Mucosa of gallbladder (tissue), 1 donor: ENCODE measurements around the gene TMEM217. TPM values are rescaled to one million over a fixed set of nuclear protein-coding genes. Genes with fewer than 3 reads are reported as not detected.
"Not testable (repeated sequence)": the region's sequence is repeated elsewhere in the genome, so short reads cannot be mapped to it uniquely, and the experiment has no call there.

ENCODE experiments used
- DNase-seq: peaks from one replicate; pipeline ENCODE4 v3.0.0-alpha.2; 2020; ENCODE audit warnings: low spot score
- total RNA-seq: library from RNA; stranded (reverse); gene quantifications from one replicate; pipeline ENCODE4 v1.2.1, GENCODE V29; 2021
- donor health status: DM: no; HTN: no; CAD: no.

The TMEM217 gene
- total RNA-seq, 1 donor from 2014 or later, result 0.55 TPM

DNA sequence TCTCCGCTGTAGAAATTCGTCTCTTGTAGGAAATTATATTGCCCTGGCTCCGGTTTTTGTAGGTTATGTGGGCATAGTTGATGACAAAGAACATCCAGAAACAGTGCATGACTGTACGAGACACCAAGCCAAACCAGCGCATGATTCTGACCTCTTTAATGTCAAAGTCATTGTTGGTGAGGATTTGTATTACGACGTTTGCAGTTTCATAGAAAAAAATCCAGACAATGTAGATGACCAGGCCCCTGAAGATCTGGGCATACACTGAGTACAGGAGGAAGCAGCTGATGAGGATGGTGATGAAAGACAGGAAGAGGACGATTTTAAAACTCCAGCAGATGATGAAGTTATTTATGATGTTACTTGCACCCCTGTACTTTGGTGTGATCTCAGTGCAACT is 39.4 kb downstream of the TMEM217 start:
- DNase-seq, result no peak

DNA sequence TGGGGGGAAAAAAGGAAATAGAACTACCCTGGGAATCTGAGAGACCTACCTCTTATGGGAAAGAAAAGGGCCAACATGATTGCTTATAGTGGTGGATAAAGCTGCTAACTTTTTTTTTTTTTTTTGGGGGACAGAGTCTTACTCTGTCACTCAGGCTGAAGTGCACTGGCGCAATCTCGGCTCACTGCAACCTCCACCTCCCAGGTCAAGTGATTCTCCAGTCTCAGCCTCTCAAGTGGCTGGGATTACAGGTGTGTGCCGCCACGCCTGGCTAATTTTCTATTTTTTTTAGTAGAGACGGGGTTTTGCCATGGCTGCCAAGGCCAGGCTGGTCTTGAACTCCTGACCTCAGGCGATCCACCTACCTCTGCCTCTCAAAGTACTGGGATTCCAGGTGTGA is 39.9 kb downstream of the TMEM217 start:
- no peak for DNase-seq

DNA sequence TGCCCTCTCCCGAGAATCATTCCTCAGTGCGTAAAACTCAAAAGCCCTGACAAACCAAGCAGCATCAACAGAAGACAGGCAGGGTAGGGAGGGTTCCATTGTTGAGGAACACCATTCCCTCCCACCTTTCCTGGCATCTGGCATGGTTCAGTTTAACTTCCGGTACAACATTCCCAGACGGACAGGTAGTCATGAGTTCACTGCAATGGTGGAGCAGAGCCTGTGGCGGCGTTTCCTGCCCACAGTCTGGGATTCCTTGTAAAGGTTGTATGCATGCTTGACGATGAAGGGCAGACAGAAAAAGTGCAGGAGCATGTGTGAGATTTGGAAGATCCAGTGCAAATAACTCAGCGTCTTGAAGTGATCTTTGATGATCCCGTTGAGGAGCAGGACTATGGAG is 45.7 kb downstream of the TMEM217 start:
- DNase-seq, result no peak

DNA sequence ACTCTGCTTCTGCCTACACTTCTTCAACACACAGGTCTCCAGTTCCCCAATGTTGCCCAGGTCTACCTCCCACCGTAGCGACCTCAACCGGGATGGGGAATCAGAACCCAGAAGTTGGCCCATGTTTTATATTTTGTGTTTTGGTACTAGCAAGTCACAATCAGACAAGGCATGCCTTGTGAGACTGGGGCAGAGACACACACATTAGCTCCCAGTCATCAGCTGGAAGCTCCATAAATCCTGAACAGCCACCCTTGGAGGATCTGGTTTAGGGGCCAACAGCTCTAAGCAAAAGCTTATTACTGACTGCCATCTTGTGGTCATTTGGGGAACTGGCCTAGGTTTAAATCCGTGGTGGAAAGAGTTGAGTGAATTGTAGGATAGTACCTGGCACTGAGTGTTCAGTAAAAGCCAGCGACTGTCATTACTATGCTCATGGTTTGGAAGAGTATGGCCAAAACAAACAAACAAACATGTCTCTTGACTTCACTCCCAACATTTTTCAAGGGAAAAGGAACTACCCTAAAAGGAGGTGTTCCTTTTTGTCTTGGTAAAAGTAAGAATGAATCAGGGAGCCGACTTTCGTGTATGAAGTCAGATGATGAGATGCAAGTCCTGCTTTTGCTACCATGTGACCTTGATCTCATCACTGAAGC is 47.5 kb downstream of the TMEM217 start:
- DNase-seq, result peak; percentile 89

DNA sequence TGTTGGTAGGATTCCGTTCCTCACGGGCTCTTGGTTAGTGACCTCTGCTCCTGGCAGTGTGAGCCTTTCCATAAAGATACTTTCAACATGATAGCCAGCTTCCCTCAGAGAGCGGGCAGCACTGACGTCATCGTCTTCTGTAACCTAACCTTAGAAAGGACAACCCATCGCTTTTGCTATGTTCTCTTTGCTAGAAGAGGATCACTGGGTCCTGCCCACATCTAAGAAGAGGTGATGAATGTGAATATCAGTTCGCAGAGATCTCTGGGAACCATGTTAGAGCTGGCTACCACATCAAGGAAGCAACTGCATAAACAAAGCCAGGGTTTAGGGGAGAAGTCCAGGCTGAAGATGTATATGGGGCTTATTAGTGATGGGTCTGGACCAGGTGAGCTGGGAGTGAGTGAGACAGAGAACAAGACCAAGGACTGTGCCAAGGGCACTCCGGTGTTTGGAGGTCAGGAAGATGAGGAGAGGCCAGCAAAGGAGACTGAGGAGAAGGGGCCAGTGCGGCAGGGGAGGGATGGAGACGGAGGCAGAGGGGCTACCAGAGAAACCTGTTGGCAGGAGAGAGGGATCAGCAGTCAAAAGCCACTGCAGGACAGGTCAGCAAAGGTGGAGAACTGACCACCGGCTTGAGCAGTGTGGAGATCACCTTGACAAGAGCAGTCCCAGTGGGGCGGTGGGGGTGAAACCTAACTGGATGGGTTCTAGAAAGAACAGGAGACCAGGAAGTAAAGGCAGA is 48.3 kb downstream of the TMEM217 start:
- DNase-seq, result no peak

DNA sequence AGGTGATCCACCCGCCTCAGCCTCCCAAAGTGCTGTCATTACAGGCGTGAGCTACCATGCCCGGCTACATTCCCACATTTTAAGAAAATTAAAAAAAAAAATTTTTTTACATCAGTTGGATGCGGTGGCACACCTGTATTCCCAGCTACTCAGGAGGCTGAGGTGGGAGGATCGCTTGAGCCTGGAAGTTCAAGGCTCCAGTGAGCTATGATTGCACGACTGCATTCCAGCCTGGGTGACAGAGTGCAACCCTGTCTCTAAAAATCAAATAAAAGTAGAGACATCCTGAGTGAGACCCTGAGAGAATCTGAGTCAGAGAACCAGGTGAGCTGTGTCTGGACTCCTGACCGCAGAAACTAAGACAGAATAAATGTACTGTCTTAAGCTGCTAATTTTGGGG is 49.2 kb downstream of the TMEM217 start:
- no peak for DNase-seq

DNA sequence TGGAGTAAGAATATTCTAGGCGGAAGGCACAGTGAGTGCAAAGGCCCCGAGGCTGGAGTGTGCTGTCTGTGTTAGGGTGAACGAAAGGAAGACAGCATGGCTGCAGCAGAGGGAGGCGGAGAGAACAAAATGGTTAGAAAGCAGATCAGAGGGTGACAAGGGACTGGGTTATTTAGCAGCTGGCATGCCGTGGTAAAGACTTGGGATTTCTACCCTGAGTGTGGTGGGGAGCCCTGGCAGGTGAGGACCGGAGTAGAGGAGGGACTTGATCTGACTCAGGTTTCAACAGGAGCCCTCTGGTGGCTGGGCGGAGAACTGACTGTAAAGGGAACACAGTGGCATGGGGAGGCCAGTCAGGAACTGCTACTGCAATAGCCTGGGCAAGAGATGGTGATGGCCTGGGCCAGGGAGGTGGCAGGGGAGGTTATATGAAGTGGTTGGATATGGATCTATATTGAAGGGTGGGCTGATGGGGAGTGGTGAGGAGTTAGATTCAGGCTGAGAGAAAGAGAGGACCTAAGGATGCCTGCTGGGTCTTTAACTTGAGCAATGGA is 50.0 kb downstream of the TMEM217 start:
- peak; percentile 87 for DNase-seq

DNA sequence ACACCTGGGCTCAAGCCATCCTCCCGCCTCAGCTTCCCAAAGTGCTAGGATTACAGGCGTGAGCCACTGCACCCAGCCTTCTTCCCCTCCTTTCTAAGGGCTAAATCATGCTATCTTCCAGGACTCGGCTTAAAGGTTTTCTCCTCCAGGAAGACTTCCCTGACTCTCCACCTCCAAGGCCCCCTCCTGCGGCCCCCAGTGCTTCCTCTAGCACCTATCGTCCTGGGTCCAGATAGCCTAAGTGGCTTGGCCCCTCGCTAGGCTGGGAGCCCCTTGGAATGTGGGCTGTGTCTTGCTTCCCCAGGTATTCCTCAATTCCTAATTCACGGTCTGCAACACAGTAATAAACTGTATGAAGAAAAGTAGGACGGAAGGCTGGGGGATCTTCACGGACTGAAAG is 51.3 kb downstream of the TMEM217 start:
- DNase-seq, result no peak

DNA sequence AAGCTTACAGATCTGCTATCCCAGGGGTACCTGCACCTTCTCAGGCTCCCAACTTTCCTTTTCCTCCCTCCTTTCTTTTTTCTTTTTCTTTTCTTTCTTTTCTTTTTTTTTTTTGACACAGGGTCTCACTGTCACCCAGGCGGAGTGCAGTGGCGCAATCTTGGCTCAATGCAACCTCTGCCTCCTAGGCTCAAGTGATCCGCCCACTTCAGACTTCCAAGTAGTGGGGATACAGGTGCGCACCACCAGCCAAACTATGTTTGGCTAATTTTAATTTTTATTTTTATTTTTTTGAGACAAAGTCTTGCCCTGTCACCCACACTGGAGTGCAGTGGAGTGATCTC is 52.0 kb downstream of the TMEM217 start:
- no peak for DNase-seq

DNA sequence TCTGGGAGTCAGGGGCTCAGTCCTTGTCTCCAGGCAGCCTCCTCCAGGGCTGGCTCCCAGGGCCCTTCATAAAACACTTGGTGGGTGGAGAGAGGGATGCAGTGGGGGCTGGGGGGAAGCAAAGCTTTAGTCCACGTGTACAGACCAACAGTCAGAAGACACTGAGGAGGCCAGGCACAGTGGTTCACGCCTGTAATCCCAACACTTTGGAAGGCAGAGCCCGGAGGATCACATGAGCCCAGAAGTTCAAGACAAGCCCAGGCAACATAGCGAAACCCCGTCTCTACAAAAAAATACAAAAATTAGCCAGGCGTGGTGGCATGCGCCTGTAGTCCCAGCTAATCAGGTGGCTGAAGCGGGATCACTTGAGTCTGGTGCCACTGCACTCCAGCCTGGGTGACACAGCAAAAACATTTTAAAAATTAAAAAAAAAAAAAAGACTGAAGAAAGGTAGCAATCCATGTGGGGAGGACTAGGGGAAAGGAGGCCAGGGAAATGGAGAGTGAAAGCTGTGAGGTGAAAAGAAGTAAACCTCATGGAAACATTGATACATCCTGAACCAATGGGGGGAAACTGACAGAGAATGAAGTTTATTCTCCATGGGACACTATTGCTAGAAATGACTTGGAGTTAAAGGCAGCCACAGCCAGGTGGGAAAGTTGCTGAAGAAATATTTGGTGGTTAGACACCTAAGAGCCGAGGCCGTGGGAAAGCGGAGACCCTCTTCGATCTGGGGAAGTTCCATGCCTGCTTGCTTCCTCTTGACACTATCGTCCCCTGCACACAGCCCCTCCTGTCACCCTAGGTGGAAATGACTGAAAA is 52.6 kb downstream of the TMEM217 start:
- DNase-seq, result no peak

DNA sequence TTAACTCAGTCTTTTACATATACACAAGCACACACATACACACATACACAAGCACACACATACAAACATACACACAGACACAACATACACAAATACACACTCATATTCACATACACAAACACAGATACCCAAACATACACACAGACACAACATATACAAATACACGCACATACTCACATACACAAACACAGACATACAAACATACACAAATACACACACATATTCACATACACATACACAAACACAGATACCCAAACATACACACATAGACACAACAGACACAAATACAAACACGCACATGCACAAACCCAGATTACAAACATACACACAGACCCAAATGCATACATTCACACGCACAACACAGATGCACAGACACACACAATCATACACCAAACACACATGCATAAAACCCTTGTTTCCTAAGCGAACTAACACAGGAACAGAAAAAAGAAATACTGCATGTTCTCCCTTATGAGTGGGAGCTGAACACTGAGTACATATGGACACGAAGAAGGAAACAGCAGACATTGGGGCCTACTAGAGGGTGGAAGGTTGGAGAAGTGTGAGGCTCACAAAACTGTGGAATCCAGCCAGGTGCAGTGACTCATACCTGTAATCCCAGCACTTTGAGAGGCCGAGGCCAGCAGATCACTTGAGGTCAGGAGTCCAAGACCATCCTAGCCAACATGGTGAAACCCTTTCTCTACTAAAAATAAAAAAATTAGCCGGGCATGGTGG is 53.8 kb downstream of the TMEM217 start:
- peak; percentile 67 for DNase-seq

DNA sequence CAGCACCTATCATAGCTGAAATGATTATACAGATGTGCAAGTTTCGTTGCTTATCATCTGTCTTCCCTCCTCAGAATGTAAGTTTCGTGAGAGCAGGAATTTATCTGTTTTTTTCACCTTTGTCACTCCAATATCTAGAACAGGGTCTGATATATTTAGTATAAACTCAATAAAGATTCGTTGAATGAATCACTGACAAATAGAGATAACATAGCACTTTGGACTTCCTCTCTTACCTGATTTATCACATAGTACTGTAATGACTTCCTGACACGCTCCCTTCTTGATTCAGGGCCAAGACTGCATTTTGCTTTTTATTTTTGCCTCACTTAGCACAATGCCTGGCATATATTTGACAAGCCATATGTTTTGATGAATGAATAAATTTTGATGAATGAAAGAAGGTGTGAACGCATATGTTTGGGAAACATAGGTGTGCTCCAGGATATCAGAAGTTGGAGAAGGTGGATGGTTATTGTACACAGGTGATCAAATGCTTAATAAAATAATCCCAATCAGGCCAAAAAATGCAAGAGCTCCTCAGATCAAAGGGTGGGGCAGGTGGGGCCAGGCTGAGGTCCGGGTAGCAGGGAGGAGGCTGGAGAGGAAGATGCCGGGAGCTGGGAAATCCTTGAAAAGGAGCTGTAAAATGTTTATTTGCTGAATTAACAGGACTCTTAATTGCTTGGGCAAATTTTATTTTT is 55.0 kb downstream of the TMEM217 start:
- DNase-seq, result peak; percentile 24

DNA sequence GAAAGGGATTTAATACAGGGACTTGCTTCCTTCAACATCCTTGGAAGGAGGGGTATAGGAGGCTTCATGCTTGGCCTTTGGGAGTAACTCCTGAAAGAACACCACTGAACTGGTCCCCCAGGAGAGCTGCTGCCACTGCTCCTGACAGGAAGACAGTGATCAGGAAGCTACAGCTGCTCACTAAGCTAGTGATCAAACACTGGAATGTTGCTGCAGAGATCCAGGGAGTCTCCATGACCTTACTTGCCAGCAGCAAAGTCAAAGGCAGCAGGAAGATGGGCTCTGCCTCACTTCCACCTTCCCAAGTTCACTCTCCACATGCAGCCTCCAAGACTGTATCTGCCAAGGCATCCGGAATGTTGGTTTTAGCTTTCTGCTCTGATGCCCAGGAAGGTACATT is 56.2 kb downstream of the TMEM217 start:
- DNase-seq, result no peak

DNA sequence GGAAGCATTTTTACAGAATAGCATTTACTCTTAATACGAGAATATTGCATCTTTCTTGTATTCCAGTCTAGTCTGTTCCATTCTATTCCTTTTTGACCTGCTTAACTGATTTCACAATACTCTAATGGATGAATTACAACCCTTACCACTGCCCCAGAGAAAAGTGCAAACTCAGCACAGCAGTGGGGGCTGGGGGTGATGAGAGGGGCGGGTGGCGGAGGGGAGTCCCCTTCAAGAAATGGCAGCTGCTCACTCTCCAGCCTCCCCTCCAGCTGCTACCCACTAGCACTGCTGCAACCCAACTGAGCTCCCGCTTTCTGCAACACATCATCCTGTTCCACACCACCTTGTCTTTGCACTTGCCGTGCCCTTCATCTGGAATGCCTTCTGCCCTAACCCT is 57.9 kb downstream of the TMEM217 start:
- no peak for DNase-seq

DNA sequence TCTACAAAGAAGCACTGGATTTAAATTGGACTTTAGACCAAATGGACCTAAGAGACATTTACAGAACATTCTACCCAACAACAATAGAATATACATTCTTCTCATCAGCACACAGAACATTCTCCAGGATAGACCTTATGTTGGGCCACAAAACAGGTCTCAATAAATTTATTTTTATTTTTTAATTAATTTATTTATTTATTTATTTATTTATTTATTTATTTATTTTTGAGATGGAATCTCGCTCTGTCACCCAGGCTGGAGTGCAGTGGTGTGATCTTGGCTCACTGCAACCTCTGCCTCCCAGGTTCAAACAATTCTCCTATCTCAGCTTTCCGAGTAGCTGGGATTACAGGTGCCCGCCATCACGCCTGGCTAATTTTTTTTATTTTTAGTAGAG is 61.5 kb downstream of the TMEM217 start:
- DNase-seq, result not testable (repeated sequence)

DNA sequence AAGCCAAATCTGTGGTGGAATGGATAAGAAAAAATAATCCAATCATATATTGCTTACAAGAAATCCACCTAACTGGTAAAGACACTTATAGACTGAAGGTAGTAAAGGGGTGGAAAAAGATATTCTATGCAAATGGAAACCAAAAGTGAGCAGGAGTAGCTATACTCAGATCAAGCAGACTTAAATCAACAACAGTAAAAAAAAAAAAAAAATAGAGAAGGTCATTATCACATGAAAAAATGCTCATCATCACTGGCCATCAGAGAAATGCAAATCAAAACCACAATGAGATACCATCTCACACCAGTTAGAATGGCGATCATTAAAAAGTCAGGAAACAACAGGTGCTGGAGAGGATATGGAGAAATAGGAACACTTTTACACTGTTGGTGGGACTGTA is 63.1 kb downstream of the TMEM217 start:
- not testable (repeated sequence) for DNase-seq

DNA sequence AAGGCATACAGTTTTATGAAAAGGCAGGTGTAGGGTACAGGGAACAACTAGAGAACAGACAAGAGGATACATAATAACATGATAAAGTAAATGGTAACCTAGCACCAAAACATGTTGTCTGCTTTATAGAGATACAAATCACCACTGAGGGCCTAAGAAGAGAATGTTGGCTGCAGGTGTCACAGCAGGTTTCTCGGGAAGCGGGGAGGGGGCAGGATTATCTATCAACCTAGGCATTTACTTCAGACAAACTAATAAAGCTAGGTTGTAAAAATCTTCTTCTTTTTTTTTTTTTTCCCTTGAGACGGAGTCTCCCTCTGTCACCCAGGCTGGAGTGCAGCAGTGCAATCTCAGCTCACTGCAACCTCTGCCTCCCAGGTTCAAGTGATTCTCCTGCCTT is 65.3 kb downstream of the TMEM217 start:
- no peak for DNase-seq

DNA sequence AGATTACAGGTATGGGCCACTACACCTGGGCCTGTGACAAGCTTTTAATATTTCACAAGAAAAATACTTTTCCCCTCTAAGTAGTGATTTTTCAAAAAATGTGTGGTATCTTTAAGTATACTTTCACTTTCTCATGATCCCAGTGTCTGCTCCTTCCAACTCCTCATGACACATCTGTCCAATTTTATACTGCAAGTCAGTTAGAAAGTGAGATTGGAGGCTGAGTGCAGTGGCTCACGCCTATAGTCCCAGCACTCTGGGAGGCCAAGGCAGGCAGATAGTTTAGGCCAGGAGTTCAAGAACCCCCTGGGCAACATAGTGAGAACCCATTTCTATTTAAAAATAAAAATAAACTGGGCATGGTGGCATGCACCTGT is 67.8 kb downstream of the TMEM217 start:
- DNase-seq, result no peak

DNA sequence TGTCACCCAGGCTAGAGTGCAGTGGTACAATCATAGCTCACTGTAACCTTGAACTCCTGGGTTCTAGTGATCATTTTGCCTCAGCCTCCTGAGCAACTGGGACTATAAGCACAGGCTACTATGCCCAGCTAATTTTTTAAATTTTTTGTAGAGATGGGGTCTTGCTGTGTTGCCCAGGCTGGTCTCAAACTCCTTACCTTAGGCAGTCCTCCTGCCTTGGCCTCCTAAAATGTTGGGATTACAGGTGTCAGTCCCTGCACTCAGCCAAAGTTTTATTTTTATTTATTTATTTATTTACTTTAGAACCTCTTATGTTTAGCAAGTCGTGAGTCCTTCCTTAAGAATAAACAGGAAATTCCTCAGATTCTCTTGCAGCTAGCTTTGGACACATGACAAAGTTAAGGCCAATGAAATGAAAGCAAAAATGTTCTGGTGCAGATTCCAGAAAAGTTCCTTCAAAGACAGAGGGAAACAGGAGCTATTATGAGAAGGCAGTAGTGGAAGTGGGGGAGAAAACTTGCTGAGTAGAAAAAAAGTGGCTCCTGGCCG is 68.9 kb downstream of the TMEM217 start:
- DNase-seq, result no peak

DNA sequence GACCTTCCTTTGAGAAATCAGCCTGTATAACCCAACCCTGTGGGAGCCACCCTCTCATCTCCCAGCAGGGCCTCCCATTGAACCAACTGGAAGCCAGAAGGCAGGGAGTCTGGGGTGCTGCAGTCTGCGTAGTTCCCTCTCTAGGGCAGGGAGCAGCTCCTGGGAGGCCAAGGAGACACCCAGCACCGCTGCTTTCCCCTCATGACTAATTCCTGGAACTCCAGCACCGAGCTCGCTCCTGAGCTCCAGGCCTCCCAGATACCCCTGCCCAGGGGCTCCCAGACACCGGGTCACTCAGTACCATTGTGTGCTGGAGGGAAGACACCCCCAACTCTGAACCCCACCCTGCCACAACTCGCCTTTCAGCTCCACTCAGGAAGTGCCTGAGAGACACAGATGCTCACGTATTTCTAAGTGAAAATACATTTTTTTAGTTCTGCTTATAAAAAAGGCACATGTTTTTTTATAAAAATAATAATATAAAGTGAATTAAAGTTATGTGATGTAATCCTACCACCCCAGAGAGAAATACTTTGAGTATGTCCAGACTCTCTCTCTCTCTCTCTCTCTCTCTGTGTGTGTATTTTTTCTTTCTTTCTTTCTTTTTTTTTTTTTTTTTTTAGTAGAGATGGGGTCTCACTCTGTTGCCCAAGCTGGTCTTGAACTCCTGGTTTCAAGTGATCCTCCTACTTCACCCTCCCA is 70.5 kb downstream of the TMEM217 start:
- no peak for DNase-seq
